Heart left ventricle (tissue), 16 donors: ENCODE measurements around the gene FAM53A. TPM values are rescaled to one million over a fixed set of nuclear protein-coding genes. Genes with fewer than 3 reads are reported as not detected.
A peak's percentile ranks its signal among the peaks of the same experiment; 100 is the strongest.

Experiments used
- ATAC-seq, 4 donors: fragments of 200-7000 bp; cut with Tn5 transposase; one replicate each; pipeline ENCODE4 v1.9.1; 2020 to 2022; ENCODE audit warnings: moderate library complexity in 4 of 4, mild to moderate bottlenecking in 3 of 4, moderate number of reproducible peaks in 1 of 4
- DNase-seq, 5 donors: peaks; one replicate each; pipeline ENCODE4 v3.0.0-alpha.2; 2020
- H3K27ac ChIP-seq, 12 donors: fragments of 200-600 bp; sonication (generic) in 4 of 12; one replicate each; pipeline versions ENCODE4 v1.5.0 to v1.8.0; 2016 to 2022; ENCODE audit warnings: mild to moderate bottlenecking in 2 of 12
- H3K27me3 ChIP-seq, 9 donors: fragments of 200-600 bp; sonication (generic) in 2 of 9; one replicate each; pipeline versions ENCODE4 v1.5.1 to v1.8.0; 2016 to 2022; ENCODE audit warnings: mild to moderate bottlenecking in 3 of 9
- H3K36me3 ChIP-seq, 9 donors: fragments of 200-600 bp; sonication (generic) in 2 of 9; one replicate each; pipeline versions ENCODE4 v1.5.0 to v1.8.0; 2018 to 2022; ENCODE audit warnings: mild to moderate bottlenecking in 2 of 9
- H3K4me1 ChIP-seq, 12 donors: fragments of 200-600 bp; sonication (generic) in 4 of 12; one replicate each; pipeline versions ENCODE4 v1.5.0 to v1.8.0; 2016 to 2022; ENCODE audit warnings: mild to moderate bottlenecking in 3 of 12
- H3K4me3 ChIP-seq, 12 donors: fragments of 200-600 bp; sonication (generic) in 4 of 12; one replicate each; pipeline versions ENCODE4 v1.5.0 to v1.8.0; 2017 to 2022; ENCODE audit warnings: mild to moderate bottlenecking in 9 of 12, moderate library complexity in 4 of 12
- H3K9me3 ChIP-seq, 12 donors: fragments of 200-600 bp; sonication (generic) in 4 of 12; one replicate each; pipeline versions ENCODE4 v1.5.0 to v1.8.0; 2016 to 2022; ENCODE audit warnings: mild to moderate bottlenecking in 1 of 12
- POLR2A ChIP-seq, 2 donors: fragments of 450-650 bp; IDR thresholded peaks; one replicate each; pipeline ENCODE4 v1.6.1; 2017; ENCODE audit warnings: antibody characterized with exemption in 2 of 2, mild to moderate bottlenecking in 2 of 2, moderate library complexity in 2 of 2
- WGBS, 4 donors: extraction: QIAGEN DNeasy Blood & Tissue Kit in 2 of 4; methylation state at CpG; one replicate each; pipeline versions ENCODE4 v1.1.5 to v1.1.7; 2013 to 2018; 5-methylcytosine and 5-hydroxymethylcytosine counted together
- intact Hi-C, 10 donors: fragments of 100-400 bp; cut with DNase I; formaldehyde crosslinking; loops; one replicate each; pipeline versions ENCODE4 v1.11.1 to v1.14.2; 2022
- polyA plus RNA-seq, 2 donors: library from polyadenylated mRNA; stranded (reverse); fragments of 200-250 nt; gene quantifications; one replicate each; pipeline ENCODE4 v1.2.3, GENCODE V29; 2013
- total RNA-seq, 9 donors: library from RNA; depleted of rRNA in 2 of 9; stranded (reverse); fragments of >200 nt in 2 of 9; fragmentation: NEBNext Ultra II Directional in 3 of 9; extraction: Animal tissue kit (Norgen Biotek cat#: 25700) in 3 of 9; gene quantifications; one replicate each; pipeline versions ENCODE4 v1.1.0 to v1.2.4, GENCODE V29; 2016 to 2023
- TF ChIP-seq, protein P1 (sequence below), 12 donors: fragments of 200-600 bp; sonication (generic) in 4 of 12; IDR thresholded peaks; one replicate each; pipeline versions ENCODE4 v1.5.0 to v1.8.0; 2018 to 2022; ENCODE audit warnings: antibody characterized with exemption in 12 of 12, mild to moderate bottlenecking in 5 of 12
- donor health status: ischemic (EF 13 %, LVEDD 7.1; RV severe dilation, severe dysfunction).
- donor health status: healthy with polysubstance abuse.
- donor health status: DM: no; HTN: yes; CAD: no.
- donor health status: DM: no; HTN: no; CAD: no.
- donor health status: ischemic (EF 25% LVEDD 6.9; RV normal size, moderate dysfunction).
- donor health status: ischemic (EF 25% LVEDD 5.7; RV mildly dilated, moderate dysfunction).
- donor health status: healthy.
- donor health status: DM: yes; HTN: yes; CAD: no.
- donor health status: ischemic (EF 35%, LVEDD 5.7; RV mildly dilated, moderate dysfunction).
- donor health status: nonischemic (EF 11% LVEDD 7.7; RV severe dilation, severe dysfunction).
- donor health status: DM: yes; HTN: yes; CAD: no.
- donor health status: PGD.
- donor health status: ischemic (EF 29% LVEDD 5.4; RV normal size, mild dysfunction).
- donor health status: nonischemic (EF 23%, LVEDD 6.1; RV moderate dilation, normal function).

The FAM53A gene
- total and polyA plus RNA-seq, 11 donors: 0.42 to 2.3 (median 0.99) TPM

DNA sequence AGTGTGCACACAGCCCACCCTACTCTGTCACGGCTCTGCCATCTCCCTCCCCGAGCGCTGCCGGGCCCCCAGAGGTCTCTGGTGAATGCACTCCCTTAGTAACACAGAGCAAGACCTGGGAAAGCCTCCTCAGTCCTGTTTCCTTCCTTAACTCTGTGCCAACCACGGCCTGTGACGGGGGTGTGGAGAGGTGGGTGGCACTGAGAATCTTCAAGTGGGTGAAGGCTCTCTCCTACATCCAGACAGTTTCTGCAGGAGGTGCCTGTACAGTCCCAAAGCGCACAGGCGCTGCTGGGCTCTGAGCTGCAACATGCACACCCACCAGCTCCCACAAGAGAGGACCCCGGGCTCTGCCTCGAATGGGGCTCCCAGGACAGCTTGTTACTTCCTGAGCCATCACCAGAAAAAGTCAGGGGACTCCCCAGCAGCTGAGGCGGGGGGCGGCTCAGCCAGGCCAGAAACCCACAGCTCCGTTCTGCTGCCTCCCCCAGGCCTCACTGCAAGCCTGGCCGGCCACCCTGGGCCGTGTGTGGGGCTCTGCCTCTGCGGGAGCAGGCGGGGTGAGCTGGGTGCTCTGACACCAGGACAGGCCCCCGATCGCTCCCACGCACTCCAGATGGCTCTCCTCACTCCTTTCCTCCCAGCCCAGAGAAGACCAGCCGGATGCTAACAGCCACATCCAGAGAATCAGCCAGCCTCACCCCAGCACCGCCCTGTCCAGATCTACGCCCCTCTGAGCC, 29.7 kb downstream of the FAM53A start:
- no peaks in the 10 kb centered on the region for H3K4me1 ChIP-seq
- H3K9me3 ChIP-seq: no peaks in the 10 kb centered on the region
- H3K4me3 ChIP-seq: no peak overlapping the region
- no peak overlapping the region for H3K27ac ChIP-seq
- TF ChIP-seq POLR2A (IDR thresholded peaks at IDR 0.05): no peak
- TF ChIP-seq, protein P1, sequence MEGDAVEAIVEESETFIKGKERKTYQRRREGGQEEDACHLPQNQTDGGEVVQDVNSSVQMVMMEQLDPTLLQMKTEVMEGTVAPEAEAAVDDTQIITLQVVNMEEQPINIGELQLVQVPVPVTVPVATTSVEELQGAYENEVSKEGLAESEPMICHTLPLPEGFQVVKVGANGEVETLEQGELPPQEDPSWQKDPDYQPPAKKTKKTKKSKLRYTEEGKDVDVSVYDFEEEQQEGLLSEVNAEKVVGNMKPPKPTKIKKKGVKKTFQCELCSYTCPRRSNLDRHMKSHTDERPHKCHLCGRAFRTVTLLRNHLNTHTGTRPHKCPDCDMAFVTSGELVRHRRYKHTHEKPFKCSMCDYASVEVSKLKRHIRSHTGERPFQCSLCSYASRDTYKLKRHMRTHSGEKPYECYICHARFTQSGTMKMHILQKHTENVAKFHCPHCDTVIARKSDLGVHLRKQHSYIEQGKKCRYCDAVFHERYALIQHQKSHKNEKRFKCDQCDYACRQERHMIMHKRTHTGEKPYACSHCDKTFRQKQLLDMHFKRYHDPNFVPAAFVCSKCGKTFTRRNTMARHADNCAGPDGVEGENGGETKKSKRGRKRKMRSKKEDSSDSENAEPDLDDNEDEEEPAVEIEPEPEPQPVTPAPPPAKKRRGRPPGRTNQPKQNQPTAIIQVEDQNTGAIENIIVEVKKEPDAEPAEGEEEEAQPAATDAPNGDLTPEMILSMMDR (IDR thresholded peaks at IDR 0.05): no peak
- intact Hi-C loops: no loop called here
- ATAC-seq (no peak), DNase-seq (peak in 1 of 5 donors; percentile 12)
- H3K27me3 ChIP-seq: no peaks in the 10 kb centered on the region
- 82 to 92% (median 86%) methylated on average over 5 to 23 of the region's 23 CpGs for WGBS, 4 donors
- no peaks in the 10 kb centered on the region for H3K36me3 ChIP-seq

DNA sequence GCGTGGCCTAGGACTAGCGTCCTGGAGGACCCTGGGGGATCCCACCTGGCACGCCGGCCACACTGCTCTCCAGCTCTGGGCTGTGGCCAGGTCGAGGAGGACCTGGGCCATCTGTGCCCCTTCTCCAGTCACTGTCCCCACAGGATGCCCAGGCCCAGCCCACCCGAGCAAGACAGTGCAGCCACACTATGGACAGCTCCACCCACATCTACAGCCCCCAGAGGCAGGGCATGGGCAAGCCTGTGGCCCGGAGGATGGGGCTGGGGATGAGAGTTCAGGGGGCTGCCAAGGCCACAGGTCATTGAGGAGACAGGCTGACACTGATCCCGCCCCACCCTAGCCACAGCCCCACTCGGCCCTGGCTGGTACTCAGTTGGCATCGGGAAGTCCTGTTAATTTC, 30.3 kb downstream of the FAM53A start:
- intact Hi-C loops: no loop called here
- TF ChIP-seq, protein P1 (IDR thresholded peaks at IDR 0.05): no peak
- no peak for TF ChIP-seq POLR2A (IDR thresholded peaks at IDR 0.05)
- DNase-seq (no peak), ATAC-seq (no peak)
- Histone ChIP-seq H3K9me3 (no peaks in the 10 kb centered on the region), H3K27me3 (no peaks in the 10 kb centered on the region), H3K27ac (no peak overlapping the region), H3K4me3 (no peak overlapping the region), H3K36me3 (no peaks in the 10 kb centered on the region), H3K4me1 (no peaks in the 10 kb centered on the region)
- 85 to 90% (median 87%) methylated on average over 3 to 10 of the region's 10 CpGs for WGBS, 4 donors

- no peaks in the 10 kb centered on the region for H3K27me3 ChIP-seq
- H3K4me3 ChIP-seq: no peak overlapping the region
- no peaks in the 10 kb centered on the region for H3K36me3 ChIP-seq
- no peak for ATAC-seq
- H3K27ac ChIP-seq: no peak overlapping the region
- no peak for DNase-seq
- no peaks in the 10 kb centered on the region for H3K4me1 ChIP-seq
- intact Hi-C loops: no loop called here
- 94 to 98% (median 98%) methylated on average over 13 of the region's 13 CpGs for WGBS, 4 donors
- H3K9me3 ChIP-seq: no peaks in the 10 kb centered on the region
- TF ChIP-seq POLR2A (IDR thresholded peaks at IDR 0.05): no peak
- TF ChIP-seq, protein P1 (IDR thresholded peaks at IDR 0.05): no peak
These were observed 32.0 kb downstream of the FAM53A start for GRCh38 chr4:1652088-1652487.

- WGBS, 4 donors: 87 to 99% (median 96%) methylated on average over 13 of the region's 13 CpGs
- DNase-seq: no peak
- TF ChIP-seq POLR2A (IDR thresholded peaks at IDR 0.05): no peak
- TF ChIP-seq, protein P1 (IDR thresholded peaks at IDR 0.05): no peak
These were observed 32.5 kb downstream of the FAM53A start for GRCh38 chr4:1651609-1652008.

More at GRCh38 chr4:1651609-1652008, 32.5 kb downstream of the FAM53A start:
- intact Hi-C loops: no loop called here
- no peak overlapping the region for H3K27ac ChIP-seq
- no peaks in the 10 kb centered on the region for H3K36me3 ChIP-seq
- no peaks in the 10 kb centered on the region for H3K27me3 ChIP-seq
- no peak overlapping the region for H3K4me3 ChIP-seq
- no peaks in the 10 kb centered on the region for H3K4me1 ChIP-seq
- ATAC-seq: no peak
- no peaks in the 10 kb centered on the region for H3K9me3 ChIP-seq
